ENCODE data around the gene TRIP4.
"Not testable (repeated sequence)": the region's sequence is repeated elsewhere in the genome, so short reads cannot be mapped to it uniquely, and the experiment has no call there.

- not testable (repeated sequence) for TF ChIP-seq POLR2A (IDR thresholded peaks at IDR 0.05; ENCODE audit: low read depth); CTCF (IDR thresholded peaks at IDR 0.05)
Observed at GRCh38 chr15:64346242-64346641, 41.4 kb upstream of the TRIP4 start.

Data from esophagus muscularis mucosa (tissue), 3 donors.